ENCODE measurements around the gene CILP2.

The CILP2 gene

DNA sequence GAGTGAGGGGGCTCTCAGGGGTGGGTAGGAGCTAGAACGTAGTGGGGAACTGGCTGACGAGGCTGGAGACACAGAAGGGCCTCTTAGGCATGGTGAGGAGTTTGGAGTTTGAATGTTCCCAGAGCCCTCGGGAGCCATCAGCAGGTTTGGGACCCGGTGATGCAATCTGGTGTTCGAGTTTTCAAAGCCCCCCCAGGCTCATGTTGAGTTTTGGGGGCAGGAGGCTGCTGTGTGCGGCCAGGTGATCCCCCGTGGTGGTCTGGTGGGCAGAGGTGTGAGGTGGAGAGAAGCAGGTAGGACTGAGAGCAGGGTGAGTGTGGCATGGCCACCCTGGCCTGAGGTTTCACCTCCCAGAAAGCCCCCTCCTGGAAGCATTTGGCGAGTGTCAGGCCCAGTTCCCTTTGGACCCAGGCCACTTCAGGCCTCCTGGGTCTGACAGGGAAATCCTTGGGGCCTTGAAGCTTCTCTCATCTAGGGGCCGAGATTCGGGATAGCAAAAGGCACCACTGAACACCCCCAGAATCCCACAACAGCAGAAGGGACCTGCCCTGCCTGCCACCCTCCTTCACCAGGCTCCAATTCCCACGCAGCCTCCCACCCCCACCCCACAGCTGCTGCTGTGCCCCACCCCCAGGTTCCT is 8.2 kb upstream of the CILP2 start:
- DNase-seq: no peak

DNA sequence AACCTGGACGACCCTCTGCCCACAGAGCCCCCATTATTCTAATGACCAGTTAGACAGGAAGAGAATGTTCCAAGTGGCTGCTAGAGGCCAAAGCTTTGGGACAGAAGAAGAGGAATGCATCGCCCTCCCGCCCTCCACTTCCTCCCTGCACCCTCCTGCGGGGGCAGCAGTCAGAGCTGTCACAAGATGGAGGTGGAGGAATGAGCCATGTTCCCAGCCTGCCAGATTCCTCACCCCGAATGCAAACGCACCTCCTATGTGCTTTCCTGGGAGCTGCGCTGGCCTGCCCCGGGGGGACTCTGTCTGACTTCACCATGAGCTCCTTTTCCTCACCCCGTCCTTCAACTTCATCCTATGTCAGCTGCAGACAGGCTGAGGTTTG is 7.7 kb upstream of the CILP2 start:
- no peak for DNase-seq

DNA sequence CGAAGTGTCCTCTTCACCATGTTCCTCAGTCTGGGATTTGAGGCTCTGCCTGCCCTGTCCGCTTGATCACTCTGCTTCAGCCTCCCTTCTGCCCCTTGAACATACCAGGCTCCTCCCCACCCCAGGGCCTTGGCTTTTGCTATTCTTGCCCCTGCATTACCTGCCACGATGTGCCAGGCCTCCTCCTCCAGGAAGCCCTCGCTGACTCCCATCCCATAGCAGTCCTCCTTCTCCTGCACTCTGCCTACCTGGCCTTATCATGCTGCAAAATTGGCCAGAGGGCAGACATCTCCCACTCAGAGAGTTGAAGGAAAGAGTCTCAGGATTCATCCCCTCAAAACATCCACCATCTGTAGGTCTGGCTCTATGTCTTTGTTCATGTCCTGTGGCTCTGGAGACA is 7.2 kb upstream of the CILP2 start:
- no peak for DNase-seq

DNA sequence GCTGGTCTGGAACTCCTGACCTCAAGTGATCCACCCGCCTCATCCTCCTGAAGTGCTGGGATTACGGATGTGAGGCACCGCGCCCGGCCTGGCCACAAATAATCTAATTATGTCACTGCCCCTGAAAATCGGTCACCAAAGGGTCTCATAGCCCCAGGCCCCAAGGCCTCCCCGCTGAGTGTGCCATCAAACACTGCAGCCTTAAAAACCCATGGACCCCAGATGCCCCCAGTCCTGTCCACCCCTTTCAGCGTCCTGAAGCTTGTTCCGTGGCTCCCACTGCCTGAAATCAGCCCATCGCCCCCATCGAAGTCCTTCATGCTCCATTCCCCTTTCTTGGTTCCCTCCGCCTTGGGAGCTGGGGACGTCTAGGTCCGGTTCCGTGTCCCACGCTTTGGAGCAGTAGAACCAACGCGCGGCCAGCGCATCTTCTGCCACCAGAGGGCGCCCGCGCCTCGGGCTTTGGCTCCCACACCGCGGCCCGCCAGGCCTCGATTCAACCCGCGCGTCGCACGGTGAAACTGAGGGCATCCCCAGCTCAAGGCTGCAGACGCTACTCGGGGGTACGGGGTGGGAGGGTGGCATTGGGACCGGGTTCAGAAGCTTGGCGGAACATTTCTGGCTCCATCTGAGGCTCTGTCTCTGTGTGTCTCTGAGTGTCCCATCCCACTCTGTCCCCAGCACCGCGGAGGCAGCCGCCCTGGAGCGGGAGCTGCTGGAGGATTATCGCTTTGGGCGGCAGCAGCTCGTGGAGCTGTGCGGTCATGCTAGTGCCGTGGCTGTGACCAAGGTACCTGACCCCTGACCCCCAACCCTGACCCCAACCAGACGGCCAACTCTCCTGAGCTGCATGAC is 5.9 kb upstream of the CILP2 start:
- DNase-seq: peak; percentile 33

DNA sequence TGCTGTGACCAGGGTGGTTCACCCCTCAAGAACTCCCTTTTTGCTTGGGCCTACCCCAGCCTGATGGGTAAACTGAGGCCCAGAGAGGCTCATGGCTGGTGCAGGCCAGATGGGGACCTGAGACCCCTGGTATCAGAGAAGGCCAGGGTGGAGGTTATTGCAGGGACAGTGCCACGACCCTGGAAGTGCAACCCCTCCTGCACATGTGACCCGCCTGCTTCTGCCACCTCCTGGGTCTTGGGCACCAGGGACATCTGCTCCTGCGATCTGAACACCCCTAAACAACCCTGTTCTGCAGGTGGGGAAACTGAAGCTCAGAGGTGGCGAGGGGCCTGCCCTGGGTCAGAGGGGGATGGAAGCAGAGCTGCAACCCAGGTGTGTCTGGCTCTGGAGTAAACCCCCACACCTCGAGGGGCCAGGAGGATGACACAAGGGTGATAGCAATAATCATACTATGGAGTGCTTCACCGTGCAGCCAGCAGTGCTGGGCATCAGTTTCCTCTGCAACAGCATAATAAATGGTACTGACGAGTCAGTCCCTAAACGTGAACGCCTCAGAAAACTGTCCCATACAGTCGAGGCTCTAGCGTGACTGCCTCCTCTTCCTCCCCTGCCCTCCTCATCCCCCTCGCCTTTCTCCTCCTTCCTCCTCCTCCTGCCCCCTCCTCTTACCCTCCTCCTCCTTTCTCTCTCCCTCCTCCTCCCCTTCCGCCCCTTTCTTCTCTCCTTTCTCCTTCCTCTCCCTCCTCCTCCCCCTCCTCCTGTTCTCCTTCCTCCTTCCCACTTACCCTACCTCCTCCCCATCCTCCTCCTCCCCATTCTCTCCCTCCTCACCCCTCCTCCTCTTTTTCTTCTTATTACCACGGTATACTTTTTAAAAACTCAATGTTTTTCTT is 5.0 kb upstream of the CILP2 start:
- no peak for DNase-seq

DNA sequence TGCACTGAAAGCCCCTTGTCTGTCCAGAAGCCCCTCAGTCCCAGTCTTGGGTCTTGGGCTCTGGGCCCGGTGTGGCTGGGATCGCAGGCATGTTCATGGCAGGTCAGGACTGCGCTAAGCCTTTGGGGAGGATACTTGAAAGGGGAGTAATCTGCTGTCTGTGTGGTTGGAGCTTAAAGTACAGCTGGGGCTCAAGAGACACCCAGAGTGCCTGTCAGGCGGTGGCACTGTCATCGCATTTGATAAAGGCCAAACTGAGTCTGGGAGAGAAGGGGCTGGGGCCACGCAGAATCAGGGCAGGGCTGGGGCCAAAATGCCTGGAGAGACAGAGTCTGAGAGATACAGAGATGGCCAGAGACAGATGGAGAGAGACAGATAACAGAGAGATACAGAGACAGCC is 4.2 kb upstream of the CILP2 start:
- DNase-seq: no peak

DNA sequence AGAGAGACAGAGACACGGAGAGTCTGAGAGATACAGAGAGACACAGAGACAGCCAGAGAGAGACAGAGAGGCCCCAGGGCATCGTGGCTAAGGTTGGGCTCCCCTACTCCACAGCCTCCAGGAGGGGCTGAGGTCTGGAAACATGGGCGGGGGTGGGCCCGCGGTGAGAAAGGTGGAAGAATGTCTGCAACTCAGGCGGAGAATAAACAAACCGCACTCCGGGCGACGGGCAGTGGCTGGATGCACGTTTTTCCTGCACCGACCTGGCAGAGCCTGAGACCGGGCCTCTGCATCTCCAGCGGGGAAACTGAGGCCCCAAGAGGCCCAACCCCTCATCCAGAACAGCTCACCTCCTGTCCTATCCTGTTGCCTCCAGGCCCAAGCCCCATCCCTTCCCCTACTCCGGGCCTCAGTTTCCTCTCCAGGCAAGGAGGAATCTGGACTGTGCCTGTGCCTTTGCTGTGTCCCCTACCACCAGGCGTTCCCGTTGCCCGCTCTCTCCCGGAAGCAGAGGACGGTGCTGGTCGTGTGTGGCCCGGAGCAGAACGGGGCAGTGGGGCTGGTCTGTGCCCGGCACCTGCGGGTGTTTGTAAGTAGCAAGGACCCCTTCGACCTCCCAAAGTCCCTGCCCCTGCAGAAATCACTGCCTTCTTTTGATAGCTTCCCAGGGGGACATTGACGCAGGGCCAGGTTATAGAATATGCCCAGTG is 3.4 kb upstream of the CILP2 start:
- DNase-seq: no peak

DNA sequence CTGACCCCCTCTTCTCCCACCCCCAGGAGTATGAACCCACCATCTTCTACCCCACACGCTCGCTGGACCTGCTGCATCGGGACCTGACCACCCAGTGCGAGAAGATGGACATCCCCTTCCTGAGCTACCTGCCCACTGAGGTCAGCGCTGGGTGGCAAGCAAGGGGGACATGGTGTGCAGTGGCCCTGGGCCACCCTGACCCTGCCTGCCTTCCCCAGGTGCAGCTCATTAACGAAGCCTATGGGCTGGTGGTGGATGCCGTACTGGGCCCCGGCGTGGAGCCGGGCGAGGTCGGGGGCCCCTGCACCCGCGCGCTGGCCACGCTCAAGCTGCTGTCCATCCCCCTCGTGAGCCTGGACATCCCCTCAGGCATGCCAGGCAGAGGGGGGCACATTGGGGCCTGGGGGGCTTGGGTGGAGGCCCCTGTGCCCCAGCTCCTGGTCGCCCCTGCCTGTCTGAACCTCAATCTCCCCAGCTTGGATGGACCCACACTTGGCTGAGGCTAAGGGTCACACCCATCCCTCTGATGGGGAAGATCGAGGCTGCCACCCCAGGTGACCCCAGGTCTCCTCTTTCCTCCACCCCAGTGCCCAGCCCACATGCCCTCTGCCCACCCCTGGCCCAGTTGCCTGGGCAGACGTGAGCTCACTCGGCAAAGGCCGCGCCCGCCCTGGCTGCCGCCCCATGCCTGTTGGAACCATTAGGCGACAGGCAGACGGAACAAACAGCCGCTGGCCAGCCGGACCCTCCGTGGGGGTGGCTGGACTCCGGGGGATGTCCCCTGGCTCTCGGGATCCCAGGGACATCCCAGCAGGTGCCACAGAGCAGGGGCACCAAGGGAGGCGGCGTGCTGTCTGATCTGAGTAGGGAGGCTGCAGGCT is 2.5 kb upstream of the CILP2 start:
- DNase-seq: no peak

DNA sequence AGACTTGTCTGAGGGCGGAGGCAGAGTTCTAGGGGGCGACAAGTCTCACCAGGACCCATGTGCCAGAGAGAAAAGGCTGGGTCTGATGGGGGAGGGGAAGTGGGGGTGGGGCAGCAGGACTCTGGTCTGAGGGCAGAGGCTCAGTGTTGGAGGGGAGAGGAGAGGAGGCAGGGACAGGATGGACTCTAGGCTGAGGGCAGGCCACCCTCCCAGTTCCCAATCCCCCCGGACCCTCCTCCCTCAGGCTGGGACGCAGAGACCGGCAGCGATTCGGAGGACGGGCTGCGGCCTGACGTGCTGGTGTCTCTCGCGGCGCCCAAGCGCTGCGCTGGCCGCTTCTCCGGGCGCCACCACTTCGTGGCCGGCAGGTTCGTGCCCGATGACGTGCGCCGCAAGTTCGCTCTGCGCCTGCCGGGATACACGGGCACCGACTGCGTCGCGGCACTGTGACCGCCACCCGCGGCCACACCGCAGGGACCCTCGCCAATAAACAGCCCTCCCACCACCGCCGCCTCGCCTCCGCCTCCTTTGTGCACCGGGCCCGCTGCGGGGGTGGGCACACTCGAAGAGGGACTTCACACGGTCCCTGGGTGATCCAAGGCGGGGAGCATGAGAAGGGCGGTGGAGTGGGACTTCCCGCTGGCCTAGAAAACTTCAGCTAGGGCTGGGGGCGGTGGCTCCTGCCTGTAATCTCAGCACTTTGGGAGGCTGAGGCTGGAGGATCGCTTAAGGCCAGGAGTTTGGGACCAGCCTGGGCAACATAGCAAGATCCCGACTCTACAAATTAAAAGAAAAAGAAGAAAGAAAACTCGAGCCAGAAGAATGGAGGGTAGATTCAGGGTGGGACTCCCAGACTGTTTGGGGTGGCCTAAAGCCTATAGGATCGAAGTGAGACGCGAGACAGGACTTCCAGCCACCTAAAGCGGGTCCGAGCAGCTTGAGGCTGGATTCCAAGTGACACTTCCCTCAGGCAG is 703 bp upstream of the CILP2 start:
- no peak for DNase-seq

DNA sequence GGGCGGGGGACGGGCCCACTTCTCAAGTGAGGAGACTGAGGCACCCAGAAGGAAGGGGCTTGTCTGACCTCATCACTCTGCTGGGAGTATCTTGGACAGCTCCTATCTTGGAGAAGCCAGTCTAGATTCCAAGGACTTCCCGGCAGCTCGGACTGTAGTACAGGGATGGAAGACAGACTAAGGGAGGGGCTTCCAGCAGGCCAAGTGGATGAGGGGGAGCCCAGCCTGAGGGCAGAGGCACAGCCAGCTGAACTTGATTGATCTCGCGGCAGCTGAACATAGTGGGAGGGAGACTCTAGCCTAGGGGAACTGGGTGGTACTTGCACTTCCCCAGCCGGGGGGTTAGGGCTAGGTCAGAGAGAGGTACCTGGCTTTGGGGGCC is 711 bp downstream of the CILP2 start:
- DNase-seq: no peak

DNA sequence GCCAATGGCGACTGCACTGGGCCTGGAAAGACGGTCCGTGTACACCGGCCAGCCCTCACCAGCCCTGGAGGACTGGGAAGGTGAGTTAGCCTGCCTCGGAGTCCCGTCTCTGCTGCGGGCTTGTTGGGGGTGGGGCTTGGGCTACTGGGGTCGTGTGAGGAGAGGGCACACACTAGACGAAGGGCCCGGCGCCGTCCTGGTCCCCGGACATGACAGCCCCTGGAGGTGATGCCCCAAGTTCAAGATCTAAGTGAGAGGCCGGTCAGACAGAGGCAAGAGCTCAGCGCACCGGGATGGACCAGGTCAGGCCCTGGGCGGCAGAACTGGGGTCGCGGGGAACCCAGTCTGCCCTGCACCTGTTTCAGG is 1.6 kb downstream of the CILP2 start:
- DNase-seq: no peak

DNA sequence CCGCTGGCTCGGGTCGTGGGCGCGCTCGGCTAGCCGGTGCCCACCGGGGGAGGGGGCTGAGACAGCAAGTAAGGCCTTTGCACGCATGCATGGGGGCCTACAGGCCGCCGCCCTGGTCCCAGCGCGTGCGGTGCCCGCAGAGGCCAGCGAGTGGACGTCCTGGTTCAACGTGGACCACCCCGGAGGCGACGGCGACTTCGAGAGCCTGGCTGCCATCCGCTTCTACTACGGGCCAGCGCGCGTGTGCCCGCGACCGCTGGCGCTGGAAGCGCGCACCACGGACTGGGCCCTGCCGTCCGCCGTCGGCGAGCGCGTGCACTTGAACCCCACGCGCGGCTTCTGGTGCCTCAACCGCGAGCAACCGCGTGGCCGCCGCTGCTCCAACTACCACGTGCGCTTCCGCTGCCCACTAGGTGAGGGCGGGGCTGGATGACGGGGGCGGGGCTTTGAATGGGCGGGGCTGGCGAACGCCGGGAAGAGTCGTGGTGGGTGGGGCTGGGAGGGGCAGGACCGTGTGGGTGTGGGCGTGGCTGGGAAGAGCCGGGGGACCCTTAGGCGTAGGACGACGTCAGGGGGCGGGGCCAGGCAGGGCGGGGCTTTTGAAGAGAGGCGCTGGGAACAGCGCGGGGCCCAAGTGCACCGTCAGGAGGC is 2.1 kb downstream of the CILP2 start:
- DNase-seq: no peak

DNA sequence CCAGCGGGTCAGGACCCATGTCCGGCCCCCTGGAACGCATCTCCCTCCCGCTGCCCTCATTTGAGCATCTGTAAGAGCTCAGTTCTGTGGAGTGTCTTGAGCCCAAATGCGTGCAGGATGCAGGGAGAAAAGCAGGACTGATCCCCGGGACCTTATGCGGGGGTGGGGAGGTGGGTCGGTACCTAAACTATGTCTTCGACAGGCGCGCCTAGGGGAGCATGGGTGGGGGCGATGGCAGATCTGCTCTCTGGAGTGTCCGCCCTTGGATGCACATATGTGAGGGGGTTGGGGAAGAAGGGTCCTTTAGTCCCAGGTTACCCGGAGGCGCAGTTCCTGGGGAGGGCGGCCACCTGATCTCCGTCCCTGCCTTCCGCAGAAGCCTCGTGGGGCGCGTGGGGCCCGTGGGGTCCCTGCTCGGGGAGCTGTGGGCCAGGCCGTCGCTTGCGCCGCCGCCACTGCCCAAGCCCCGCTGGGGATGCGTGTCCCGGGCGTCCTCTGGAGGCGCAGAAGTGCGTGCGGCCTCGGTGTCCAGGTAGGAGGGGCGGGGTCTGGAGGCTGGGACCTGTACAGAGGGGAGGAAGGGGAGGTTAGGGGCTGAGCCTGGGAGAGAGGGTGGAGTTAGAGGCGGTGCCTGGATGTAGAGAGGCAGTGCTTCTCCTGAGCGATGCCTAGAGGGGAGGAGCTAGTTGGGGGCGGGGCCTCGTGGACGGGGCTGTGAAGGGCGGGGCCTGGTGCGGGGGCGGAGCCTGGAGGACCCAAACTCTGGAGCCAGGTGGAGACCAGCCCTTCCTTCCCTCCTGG is 2.9 kb downstream of the CILP2 start:
- DNase-seq: peak; percentile 35

DNA sequence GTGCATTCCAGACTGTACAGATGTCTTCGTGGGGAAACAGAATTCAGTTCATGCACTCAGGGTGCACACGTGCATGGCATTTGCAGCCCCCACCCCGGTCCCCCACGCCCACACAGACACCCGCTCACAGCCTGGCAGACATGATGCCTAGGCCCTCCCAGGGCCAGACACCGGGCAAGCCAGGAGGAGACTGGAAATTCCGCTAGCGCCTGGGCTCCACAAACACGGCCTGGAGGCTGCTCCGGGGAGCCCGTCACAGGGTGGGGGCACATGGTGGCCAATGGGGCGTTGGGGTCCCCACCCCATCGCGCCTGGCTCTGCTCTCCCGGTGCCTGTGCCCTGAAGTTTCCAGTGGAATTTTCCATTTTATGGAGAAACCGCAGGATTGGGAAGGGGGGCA is 3.6 kb downstream of the CILP2 start:
- no peak for DNase-seq

DNA sequence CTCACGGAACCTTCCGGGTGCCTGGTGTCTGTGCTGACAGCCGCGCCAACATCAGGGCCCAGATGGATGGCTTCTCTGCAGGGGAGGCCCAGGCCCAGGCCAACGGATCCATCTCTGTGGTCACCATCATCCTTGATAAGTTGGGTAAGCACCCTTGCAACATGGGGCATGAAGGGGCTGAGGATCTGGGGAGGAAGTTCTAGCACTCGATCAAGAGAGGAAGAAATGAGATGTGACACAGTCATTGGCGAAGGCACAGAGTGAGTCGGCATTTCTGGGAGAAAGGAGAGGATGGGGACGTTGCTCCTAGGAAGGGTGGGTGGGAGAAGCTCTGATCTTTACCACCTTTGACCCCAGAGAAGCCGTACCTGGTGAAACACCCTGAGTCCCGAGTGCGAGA is 4.4 kb downstream of the CILP2 start:
- DNase-seq: no peak

DNA sequence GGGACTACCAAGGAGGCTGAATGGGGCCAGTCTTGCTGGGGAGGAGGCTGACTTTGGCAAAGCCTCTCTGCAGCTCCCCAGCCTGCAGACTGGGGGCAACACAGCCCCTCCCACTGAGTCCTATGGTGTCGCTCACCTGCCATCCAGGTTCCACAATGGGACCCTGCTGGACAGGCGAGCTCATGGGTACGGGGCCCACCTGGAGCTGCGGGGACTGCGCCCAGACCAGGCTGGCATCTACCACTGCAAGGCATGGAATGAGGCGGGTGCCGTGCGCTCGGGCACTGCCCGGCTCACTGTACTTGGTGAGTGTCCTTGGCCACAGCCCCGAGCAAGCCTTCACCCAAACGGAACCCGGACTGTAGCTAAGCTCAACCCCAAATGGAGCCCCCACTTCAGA is 5.0 kb downstream of the CILP2 start:
- DNase-seq: no peak

DNA sequence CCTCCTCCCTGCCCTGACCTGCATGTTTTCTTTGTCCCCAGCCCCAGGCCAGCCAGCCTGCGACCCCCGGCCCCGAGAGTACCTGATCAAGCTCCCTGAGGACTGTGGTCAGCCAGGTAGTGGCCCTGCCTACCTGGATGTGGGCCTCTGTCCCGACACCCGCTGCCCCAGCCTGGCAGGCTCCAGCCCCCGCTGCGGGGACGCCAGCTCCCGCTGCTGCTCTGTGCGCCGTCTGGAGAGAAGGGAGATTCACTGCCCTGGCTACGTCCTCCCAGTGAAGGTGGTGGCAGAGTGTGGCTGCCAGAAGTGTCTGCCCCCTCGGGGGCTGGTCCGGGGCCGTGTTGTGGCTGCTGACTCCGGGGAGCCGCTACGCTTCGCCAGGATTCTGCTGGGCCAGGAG is 5.6 kb downstream of the CILP2 start:
- no peak for DNase-seq

DNA sequence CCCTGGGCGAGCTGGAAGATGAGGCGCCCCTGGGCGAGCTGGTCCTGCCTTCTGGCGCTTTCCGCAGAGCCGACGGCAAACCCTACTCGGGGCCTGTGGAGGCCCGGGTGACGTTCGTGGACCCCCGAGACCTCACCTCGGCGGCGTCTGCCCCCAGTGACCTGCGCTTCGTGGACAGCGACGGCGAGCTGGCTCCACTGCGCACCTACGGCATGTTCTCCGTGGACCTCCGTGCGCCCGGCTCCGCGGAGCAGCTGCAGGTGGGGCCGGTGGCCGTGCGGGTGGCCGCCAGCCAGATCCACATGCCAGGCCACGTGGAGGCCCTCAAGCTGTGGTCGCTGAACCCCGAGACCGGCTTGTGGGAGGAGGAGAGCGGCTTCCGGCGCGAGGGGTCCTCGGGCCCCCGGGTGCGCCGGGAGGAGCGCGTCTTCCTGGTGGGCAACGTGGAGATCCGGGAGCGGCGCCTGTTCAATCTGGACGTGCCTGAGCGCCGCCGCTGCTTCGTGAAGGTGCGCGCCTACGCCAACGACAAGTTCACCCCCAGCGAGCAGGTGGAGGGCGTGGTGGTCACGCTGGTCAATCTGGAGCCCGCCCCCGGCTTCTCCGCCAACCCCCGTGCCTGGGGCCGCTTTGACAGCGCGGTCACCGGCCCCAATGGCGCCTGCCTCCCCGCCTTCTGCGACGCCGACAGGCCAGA is 6.3 kb downstream of the CILP2 start:
- no peak for DNase-seq
